GM18909 (cell line): ENCODE measurements around the gene PAM16.

Experiments used
- ATAC-seq: cut with Tn5 transposase; IDR thresholded peaks from one replicate; pipeline ENCODE4 v1.9.1; 2021; ENCODE audit warnings: mild to moderate bottlenecking; ENCODE audit not compliant: unreplicated experiment, poor library complexity

PAM16 gene

DNA sequence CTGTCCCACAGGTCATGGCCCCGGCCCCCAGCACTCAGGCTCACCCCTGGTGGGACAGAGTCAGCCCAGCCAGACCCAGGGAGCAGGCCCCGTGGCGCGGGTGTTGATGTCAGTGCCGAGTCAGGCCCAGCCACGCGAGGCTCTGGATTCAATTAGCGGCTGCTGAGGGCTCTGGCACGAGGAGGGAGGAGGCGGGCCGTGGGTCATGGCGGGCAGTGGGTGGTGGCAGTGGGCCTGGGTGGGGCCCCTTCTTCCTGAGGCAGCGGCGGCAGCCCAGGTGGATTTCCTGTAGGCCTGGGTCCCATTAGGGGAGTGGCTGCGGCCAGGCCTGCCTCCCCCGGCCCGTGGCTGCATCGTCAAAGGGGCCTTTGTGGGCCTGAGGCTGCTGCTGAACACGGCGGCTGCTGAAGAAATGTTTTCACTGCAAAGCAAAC is 33.4 kb upstream of the PAM16 start:
- ATAC-seq: no peak

GRCh38 chr16:4383591-4384444 is 32.7 kb upstream of the PAM16 start:
- ATAC-seq: no peak

- no peak for ATAC-seq
Measured at GRCh38 chr16:4382795-4383357, 31.8 kb upstream of the PAM16 start.

DNA sequence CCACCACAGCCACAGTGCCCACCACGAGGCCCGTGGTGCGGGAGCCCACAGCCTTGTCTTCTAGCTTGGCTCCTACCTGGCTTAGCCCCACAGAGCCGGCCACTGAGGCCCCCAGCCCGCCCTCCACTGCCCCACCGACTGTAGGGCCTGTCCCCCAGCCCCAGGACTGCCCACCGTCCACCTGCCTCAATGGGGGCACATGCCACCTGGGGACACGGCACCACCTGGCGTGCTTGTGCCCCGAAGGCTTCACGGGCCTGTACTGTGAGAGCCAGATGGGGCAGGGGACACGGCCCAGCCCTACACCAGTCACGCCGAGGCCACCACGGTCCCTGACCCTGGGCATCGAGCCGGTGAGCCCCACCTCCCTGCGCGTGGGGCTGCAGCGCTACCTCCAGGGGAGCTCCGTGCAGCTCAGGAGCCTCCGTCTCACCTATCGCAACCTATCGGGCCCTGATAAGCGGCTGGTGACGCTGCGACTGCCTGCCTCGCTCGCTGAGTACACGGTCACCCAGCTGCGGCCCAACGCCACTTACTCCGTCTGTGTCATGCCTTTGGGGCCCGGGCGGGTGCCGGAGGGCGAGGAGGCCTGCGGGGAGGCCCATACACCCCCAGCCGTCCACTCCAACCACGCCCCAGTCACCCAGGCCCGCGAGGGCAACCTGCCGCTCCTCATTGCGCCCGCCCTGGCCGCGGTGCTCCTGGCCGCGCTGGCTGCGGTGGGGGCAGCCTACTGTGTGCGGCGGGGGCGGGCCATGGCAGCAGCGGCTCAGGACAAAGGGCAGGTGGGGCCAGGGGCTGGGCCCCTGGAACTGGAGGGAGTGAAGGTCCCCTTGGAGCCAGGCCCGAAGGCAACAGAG is 31.0 kb upstream of the PAM16 start:
- ATAC-seq: no peak

- ATAC-seq: no peak
Measured at GRCh38 chr16:4381072-4381934, 30.2 kb upstream of the PAM16 start.

DNA sequence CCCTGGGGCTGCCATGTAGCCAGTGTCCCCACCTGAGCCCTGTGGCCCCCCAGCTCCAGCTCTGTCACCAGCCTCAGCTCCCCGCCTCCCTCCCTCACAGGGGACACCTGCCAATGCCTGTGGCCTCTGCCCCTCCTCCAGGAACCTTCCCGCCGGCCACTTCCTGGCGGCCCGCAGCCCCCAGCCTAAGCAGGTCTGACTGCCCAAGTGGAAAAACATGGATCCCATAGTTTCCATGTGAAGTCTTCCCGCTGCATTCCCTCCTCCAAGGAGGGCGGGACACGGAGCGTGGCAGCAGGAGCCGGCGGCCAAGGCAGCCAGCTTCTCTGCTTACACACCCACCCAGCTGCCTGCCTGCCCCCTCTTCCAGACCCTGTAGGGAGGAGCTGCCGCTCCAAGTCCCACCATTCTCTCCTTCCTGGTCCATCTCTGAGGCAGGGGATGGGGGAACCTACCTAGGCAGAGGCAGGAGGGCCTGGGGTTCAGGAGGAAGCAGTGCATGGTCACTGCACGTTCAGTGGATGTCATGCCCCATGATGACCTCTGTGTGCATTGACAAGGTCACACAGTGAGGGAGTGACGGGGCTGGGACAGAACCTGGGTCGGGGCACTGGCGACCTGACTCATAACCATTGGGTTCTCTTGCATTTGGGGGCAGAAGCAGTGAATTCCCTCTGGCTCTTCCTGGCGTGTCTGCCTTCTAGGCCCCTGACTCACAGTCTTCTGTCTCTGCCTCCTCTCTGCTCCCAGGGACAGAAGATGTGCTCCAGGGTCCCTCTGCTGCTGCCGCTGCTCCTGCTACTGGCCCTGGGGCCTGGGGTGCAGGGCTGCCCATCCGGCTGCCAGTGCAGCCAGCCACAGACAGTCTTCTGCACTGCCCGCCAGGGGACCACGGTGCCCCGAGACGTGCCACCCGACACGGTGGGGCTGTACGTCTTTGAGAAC is 29.3 kb upstream of the PAM16 start:
- ATAC-seq: no peak

DNA sequence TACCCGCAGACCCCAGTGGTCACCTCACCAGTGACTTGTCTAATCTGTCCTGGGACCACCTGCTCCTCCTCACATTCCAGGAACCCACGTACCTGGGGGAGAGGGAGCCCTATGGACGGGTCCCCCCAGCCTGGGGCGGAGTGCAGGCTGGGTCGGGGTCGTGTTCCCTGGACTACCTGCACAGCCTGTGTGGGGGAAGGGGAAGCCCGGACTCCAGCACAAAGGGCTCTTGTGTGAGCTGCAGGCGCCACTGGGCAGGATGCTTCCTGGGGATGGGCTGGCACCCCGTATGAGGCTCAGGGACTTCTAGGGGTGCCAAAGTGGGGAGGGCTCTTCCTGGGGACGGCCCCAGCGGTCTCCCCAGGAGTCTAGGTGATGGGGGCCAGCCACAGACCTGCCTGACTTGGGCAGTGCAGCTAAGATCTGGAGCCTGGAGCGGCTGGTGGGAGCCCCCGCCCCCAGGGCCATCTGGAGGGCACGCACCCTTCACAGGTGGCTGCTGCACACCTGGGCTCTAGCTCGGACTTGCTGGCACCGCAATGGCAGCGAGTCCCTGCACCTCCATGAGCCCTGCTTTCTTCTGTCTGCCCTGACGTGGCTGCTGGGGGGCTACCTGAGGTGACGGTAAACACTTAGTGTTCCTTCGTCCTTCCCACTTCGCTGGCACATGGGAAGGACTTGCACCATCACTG is 28.0 kb upstream of the PAM16 start:
- ATAC-seq: no peak

DNA sequence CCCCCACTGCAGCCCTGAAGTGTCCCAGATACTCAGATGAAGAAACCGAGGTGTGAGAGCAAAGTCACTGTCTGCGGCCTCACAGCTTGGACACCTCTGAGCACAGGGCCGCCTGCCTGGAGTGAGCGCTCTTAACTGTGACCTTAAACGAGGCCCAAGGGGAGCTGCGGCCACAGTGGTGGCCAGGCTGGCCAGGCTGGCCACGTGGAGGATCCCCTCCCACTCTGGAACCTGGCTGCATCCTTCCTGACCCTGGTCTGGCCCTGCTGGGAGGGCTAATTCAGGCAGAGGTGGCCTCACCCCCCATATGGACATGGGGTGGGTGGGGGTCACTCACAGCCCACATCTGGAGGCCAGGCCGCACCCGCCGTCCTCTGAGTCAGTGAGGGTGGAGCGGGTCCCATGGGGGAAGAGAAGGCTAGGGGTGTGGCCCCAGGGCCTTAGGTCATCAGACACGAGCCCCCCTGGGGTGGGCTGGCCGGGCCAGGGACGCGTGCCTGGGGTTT is 27.1 kb upstream of the PAM16 start:
- no peak for ATAC-seq

DNA sequence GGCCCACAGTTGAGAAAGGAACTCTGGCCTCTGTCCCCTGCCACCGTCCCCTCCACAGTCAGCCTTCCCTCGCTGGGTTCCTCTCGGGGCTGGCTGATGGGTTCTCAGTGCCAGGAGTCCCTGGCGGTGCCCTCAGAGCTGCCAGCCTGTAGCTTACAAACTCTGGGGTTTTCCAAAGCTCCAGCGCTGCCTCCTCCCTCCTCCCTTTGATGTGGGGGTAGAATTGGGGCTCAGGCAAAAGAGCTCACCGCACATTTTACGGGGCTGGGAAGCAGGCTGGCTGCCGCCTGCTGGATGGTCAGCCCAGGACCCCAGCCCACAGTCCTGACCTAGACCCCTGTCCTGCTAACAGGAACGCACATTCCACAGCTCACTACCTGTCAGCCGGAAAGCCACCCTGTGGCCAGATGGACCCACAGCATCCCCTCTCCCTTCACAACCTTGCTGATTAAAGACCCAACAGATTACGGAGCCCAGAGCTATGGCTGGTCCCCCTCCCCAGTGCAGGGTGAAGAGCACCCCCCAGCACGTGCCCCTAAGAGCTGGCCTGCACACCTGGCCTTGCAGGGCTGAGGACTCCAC is 26.5 kb upstream of the PAM16 start:
- no peak for ATAC-seq

DNA sequence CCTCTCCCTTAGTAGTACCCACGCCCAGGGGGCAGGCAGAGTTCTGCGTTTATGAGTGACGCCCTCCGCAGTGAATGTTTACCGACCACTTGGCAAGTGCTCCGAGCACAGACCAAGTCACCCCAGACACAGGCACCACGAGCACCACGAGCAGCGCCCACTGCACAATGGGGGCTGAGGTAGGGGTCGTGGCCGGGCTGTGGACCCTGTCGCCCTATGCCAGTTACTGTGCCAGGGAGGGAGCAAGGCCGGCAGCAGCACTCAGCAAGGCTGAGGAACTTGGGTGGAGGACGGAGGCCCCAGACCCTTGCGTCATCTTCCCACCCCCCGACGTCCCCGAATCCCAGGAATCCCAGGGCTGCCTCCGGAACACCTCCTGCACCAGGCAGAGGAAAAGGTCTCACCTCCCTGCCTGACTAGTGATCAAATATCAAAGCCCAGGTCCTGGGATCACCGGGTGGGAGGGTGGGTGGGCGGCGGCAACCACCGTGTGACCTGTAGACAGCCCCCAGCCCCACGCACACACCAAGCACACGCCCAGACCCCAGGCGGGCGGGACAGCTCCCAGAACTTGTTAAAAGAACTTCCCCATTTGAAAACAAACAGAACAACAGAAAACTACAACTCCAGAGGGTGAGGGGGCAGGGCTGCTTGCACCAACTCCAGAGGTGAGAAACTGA is 25.9 kb upstream of the PAM16 start:
- ATAC-seq: no peak

DNA sequence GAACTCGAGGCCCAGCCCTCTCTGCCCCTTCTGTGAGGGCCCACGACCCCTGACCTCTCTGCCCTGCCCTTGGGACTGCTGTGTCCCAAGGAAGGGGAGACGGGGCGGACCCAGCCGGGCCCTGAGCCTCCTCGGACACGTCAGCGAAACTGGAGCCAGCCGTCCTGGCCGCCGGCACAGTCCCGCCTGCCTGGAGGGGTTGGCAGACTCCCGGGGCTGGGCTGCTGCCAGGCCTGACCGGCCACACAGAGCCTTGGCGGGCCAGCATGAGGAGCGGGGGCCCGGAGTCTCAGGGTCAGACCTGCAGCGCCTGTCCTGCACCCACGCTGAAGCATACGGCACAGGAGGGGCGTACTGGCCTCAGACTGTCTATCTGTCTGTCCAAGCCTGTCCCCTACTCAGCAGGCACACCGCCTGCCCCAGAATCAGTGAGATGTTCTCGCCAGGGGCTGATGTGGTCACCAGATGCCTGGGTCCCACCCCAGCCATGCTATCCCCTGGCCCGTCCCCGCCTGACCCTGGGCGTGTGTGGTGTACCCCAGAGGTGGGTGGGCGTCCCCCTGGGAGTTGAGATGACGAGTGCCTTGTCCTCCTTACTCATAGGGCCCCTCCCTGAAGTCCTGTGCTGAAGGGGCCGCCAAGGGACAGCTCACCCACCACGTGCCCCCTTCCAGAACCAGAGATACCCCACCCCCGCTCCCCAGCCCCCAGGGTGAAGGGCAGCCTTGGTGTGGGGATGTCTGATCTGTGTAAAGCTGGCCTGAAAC is 25.2 kb upstream of the PAM16 start:
- ATAC-seq: no peak

DNA sequence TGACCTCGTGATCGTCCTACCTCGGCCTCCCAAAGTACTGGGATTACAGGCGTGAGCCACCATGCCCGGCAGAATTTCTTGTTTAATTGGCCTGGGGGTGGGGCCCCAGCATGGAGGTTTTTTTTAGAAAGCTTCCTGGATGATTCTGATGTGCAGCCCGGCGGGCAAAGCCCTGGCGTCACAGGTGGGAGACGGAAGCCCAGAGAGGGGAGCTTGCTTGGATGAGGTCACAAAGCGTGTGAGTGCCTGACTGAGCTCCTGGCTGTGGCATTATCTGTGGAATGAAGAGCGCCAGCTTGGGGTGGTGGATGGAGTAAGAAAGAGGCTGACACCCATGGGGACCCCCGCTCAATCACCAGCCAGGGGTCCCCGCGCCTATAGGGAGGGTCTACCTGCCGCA is 24.6 kb upstream of the PAM16 start:
- ATAC-seq: no peak

- ATAC-seq: no peak
Measured at GRCh38 chr16:4373909-4374742, 23.0 kb upstream of the PAM16 start.

DNA sequence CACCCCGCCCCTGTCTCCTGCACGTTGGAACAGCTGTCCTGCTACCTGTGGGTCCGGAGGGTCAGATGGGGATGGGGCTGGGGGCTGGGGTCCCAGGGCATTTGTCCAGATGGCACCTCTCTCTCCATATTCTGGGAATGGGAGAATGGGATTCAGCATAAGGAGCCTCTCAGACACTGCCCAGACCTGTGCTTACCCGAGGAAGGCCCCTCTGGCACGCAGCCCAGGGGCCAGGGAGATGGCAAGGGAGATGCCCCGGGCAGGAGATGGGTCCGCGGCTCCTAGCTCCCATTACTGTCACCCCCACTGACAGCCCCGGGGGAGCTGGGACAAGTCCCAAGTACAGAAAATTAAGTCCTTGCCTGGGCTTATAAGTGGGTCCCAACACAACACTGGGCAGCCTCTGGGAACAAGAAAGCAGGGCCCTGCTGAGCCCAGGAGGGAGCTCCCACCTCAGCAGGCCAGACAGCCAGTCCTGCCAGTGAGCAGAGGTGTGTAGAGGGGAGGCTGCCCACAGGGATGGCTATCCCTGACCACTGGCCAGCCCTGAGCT is 22.3 kb upstream of the PAM16 start:
- ATAC-seq: no peak

GRCh38 chr16:4372578-4373355 is 21.6 kb upstream of the PAM16 start:
- no peak for ATAC-seq
